Ovary (tissue), 3 donors: Measurements from ENCODE around the gene LAMC1.

Source experiments
- CTCF ChIP-seq, 3 donors: fragments of 450-650 bp in 2 of 3; fragments of 200-600 bp in 1 of 3; IDR thresholded peaks; one replicate each; pipeline versions ENCODE4 v1.5.1 to v1.8.0; 2016 to 2022; ENCODE audit warnings: antibody characterized with exemption in 3 of 3, mild to moderate bottlenecking in 1 of 3
- POLR2A ChIP-seq: fragments of 450-650 bp; IDR thresholded peaks from one replicate; pipeline ENCODE4 v1.6.1; 2017; ENCODE audit warnings: antibody characterized with exemption, mild to moderate bottlenecking, moderate library complexity
- donor health status: DM: no; HTN: no; CAD: no.

DNA sequence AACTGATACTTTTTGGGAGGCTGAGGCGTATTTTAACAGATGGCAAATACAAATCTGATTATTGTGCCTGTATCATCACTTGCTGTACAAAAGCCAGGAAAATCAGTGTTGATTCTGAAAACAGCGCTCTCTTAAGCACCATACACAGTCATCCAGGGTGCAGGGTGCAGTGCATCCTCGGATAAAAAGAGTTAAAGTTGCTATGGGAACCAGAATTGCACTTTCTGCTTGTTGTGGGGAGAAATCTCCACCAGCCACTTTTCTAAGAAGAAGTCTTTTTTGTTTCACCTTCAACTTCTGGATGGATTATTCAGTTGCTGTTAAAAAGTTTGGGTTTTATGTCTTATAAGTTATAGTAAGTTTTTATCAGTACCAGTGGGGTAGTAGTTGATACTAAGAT is 3.8 kb downstream of the LAMC1 start:
- no peak for TF ChIP-seq CTCF (IDR thresholded peaks at IDR 0.05)
- TF ChIP-seq POLR2A, result no peak
